Mucosa of stomach (tissue), 1 donor: ENCODE results near the gene TPM2.

Experiments
- H3K27me3 ChIP-seq: one replicate; pipeline ENCODE4 v1.7.0; 2013; ENCODE audit warnings: mild to moderate bottlenecking, low read length; ENCODE audit not compliant: control insufficient read depth, insufficient read depth
- H3K36me3 ChIP-seq: one replicate; pipeline ENCODE4 v1.7.0; 2013; ENCODE audit warnings: low read length; ENCODE audit not compliant: control insufficient read depth, insufficient read depth
- H3K4me1 ChIP-seq: one replicate; pipeline ENCODE4 v1.7.0; 2013; ENCODE audit warnings: mild to moderate bottlenecking, low read length; ENCODE audit not compliant: control insufficient read depth, insufficient read depth
- H3K4me3 ChIP-seq: one replicate; pipeline ENCODE4 v1.7.0; 2013; ENCODE audit warnings: low read length
- H3K9ac ChIP-seq: one replicate; pipeline ENCODE4 v1.7.0; 2013; ENCODE audit warnings: mild to moderate bottlenecking, low read length, moderate library complexity
- H3K9me3 ChIP-seq: one replicate; pipeline ENCODE4 v1.7.0; 2013; ENCODE audit warnings: mild to moderate bottlenecking, low read length, moderate library complexity; ENCODE audit not compliant: control insufficient read depth
- donor health status: Pancreatic carcinoma.

Gene TPM2

DNA sequence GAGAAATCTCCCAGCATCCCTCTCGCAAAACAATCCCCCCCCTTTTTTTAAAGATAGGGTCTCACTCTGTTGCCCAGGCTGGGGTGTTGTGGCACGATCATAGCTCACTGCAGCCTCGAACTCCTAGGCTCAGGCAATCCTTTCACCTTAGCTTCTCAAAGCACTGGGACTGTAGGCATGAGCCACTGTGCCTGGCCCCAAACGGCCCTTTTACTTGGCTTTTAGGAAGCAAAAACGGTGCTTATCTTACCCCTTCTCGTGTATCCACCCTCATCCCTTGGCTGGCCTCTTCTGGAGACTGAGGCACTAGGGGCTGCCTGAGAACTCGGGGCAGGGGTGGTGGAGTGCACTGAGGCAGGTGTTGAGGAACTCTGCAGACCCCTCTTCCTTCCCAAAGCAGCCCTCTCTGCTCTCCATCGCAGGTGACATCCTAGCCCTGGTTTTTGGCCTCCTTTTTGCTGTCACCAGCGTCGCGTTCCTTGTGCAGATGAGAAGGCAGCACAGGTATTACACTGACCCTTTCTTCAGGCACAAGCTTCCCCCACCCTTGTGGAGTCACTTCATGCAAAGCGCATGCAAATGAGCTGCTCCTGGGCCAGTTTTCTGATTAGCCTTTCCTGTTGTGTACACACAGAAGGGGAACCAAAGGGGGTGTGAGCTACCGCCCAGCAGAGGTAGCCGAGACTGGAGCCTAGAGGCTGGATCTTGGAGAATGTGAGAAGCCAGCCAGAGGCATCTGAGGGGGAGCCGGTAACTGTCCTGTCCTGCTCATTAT, 9.2 kb downstream of the TPM2 start:
- no peaks in the 10 kb centered on the region for H3K9me3 ChIP-seq
- H3K27me3 ChIP-seq, result no peaks in the 10 kb centered on the region
- no peak overlapping the region for H3K4me3 ChIP-seq
- H3K9ac ChIP-seq, result no peak overlapping the region
- H3K36me3 ChIP-seq, result peaks cover 3% of the 10 kb centered on the region
- H3K4me1 ChIP-seq, result peaks cover 20% of the 10 kb centered on the region

DNA sequence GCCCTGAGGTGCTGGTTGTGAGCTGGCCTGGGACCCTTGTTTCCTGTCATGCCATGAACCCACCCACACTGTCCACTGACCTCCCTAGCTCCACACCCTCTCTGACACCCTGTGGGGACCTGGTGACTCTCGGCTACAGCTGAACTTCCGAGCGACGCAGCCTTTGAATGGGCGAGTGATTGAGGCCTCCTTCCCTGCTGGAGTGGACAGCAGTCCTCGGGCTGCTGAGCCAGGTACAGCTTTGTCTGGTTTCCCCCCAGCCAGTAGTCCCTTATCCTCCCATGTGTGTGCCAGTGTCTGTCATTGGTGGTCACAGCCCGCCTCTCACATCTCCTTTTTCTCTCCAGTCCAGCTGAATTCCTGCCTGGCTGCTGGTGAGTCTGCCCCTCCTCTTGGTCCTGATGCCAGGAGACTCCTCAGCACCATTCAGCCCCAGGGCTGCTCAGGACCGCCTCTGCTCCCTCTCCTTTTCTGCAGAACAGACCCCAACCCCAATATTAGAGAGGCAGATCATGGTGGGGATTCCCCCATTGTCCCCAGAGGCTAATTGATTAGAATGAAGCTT, 9.9 kb downstream of the TPM2 start:
- H3K9me3 ChIP-seq, result no peaks in the 10 kb centered on the region
- H3K27me3 ChIP-seq, result no peaks in the 10 kb centered on the region
- peaks cover 3% of the 10 kb centered on the region for H3K36me3 ChIP-seq
- H3K4me1 ChIP-seq, result peaks cover 20% of the 10 kb centered on the region
- H3K4me3 ChIP-seq, result no peak overlapping the region
- H3K9ac ChIP-seq, result no peak overlapping the region

DNA sequence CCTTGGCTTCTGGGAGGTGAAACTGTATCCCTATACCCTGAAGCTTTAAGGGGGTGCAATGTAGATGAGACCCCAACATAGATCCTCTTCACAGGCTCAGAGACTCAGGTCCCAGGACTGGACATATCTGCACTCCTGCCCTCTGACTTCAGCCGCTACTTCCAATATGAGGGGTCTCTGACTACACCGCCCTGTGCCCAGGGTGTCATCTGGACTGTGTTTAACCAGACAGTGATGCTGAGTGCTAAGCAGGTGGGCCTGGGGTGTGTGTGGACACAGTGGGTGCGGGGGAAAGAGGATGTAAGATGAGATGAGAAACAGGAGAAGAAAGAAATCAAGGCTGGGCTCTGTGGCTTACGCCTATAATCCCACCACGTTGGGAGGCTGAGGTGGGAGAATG, 10.6 kb downstream of the TPM2 start:
- no peaks in the 10 kb centered on the region for H3K27me3 ChIP-seq
- H3K4me1 ChIP-seq, result peaks cover 24% of the 10 kb centered on the region

DNA sequence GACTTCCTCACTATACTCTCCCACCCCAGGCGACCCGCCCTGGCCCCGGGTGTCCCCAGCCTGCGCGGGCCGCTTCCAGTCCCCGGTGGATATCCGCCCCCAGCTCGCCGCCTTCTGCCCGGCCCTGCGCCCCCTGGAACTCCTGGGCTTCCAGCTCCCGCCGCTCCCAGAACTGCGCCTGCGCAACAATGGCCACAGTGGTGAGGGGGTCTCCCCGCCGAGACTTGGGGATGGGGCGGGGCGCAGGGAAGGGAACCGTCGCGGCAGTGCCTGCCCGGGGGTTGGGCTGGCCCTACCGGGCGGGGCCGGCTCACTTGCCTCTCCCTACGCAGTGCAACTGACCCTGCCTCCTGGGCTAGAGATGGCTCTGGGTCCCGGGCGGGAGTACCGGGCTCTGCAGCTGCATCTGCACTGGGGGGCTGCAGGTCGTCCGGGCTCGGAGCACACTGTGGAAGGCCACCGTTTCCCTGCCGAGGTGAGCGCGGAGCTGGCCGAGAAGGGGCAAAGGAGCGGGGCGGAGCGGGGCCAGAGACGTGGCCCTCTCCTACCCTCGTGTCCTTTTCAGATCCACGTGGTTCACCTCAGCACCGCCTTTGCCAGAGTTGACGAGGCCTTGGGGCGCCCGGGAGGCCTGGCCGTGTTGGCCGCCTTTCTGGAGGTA, 13.9 kb downstream of the TPM2 start:
- peak overlapping the region; percentile 75 for H3K9ac ChIP-seq

More for the DNA sequence above, 10.6 kb downstream of the TPM2 start:
- Histone ChIP-seq H3K9ac (no peak overlapping the region), H3K9me3 (no peaks in the 10 kb centered on the region), H3K4me3 (no peak overlapping the region), H3K36me3 (peaks cover 3% of the 10 kb centered on the region)

DNA sequence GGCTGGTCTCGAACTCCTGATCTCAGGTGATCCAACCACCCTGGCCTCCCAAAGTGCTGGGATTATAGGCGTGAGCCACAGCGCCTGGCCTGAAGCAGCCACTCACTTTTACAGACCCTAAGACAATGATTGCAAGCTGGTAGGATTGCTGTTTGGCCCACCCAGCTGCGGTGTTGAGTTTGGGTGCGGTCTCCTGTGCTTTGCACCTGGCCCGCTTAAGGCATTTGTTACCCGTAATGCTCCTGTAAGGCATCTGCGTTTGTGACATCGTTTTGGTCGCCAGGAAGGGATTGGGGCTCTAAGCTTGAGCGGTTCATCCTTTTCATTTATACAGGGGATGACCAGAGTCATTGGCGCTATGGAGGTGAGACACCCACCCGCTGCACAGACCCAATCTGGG, 14.5 kb downstream of the TPM2 start:
- Histone ChIP-seq H3K9me3 (no peaks in the 10 kb centered on the region), H3K36me3 (no peaks in the 10 kb centered on the region), H3K4me3 (peak overlapping the region; percentile 35), H3K4me1 (peaks cover 44% of the 10 kb centered on the region), H3K9ac (peak overlapping the region; percentile 75), H3K27me3 (no peaks in the 10 kb centered on the region)

More for the DNA sequence above, 13.9 kb downstream of the TPM2 start:
- no peaks in the 10 kb centered on the region for H3K27me3 ChIP-seq
- H3K9me3 ChIP-seq, result no peaks in the 10 kb centered on the region
- no peaks in the 10 kb centered on the region for H3K36me3 ChIP-seq
- H3K4me3 ChIP-seq, result peak overlapping the region; percentile 35
- peaks cover 47% of the 10 kb centered on the region for H3K4me1 ChIP-seq

DNA sequence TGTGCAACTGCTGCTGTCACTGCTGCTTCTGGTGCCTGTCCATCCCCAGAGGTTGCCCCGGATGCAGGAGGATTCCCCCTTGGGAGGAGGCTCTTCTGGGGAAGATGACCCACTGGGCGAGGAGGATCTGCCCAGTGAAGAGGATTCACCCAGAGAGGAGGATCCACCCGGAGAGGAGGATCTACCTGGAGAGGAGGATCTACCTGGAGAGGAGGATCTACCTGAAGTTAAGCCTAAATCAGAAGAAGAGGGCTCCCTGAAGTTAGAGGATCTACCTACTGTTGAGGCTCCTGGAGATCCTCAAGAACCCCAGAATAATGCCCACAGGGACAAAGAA, 15.7 kb downstream of the TPM2 start:
- Histone ChIP-seq H3K9ac (peak overlapping the region; percentile 71), H3K4me3 (peak overlapping the region; percentile 33), H3K9me3 (no peaks in the 10 kb centered on the region), H3K36me3 (no peaks in the 10 kb centered on the region), H3K4me1 (peaks cover 51% of the 10 kb centered on the region), H3K27me3 (no peaks in the 10 kb centered on the region)

DNA sequence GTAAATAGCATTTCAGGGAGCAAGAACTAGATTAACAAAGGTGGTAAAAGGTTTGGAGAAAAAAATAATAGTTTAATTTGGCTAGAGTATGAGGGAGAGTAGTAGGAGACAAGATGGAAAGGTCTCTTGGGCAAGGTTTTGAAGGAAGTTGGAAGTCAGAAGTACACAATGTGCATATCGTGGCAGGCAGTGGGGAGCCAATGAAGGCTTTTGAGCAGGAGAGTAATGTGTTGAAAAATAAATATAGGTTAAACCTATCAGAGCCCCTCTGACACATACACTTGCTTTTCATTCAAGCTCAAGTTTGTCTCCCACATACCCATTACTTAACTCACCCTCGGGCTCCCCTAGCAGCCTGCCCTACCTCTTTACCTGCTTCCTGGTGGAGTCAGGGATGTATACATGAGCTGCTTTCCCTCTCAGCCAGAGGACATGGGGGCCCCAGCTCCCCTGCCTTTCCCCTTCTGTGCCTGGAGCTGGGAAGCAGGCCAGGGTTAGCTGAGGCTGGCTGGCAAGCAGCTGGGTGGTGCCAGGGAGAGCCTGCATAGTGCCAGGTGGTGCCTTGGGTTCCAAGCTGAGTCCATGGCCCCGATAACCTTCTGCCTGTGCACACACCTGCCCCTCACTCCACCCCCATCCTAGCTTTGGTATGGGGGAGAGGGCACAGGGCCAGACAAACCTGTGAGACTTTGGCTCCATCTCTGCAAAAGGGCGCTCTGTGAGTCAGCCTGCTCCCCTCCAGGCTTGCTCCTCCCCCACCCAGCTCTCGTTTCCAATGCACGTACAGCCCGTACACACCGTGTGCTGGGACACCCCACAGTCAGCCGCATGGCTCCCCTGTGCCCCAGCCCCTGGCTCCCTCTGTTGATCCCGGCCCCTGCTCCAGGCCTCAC, 16.3 kb downstream of the TPM2 start, which contains the start of gene CA9:
Gene CA9 (plus strand): TSS at position 797 of the 893 bp plus-strand sequence. CDS start 32 bp downstream, at position 829.
- peak within 1 kb of the TSS; percentile 33 for H3K4me3 ChIP-seq
- H3K9me3 ChIP-seq, result no peaks in the 10 kb centered on the region
- peaks cover 58% of the 10 kb centered on the region for H3K4me1 ChIP-seq
- H3K36me3 ChIP-seq, result no peaks in the 10 kb centered on the region
- H3K27me3 ChIP-seq, result no peaks in the 10 kb centered on the region
- H3K9ac ChIP-seq, result peak within 1 kb of the TSS; percentile 71

DNA sequence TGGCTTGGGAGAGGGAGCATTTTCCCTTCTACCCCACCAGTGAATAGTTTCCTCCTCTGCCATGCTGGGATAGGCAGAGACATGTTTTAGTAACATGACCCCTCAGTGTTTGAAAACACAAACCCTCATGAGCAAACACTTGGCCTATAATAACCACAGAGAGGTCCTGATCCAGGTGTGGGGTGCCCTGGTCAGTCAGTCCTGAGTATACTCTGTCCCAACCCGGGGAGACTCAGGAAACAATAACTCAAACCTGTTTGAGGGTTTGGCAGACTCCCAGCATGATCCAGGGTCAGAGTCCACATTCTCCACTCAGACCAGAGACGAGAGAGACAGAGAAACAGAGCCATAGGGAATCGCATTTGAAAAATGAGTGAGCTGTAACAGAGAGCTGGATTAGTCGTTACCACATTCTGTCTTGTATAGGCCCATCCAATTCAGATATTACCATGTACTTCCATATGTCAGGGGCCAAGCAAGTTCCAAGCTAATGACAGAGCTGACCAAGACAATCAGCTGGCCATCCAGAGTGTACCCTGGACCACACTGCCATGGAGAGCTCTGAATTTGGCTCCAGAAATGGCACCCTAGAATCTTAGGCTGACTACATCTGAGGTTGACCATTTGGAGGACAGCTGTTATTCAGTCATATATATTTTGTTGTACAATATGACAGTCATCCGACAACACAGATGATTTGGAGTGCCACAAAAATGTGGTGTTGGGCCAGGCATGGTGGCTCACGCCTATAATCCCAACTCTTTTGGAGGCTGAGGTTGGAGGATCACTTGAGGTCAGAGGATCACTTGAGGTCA, 20.2 kb downstream of the TPM2 start:
- Histone ChIP-seq H3K9ac (peak overlapping the region; percentile 8), H3K4me1 (peaks cover 58% of the 10 kb centered on the region), H3K9me3 (no peaks in the 10 kb centered on the region), H3K36me3 (no peaks in the 10 kb centered on the region), H3K4me3 (no peak overlapping the region), H3K27me3 (no peaks in the 10 kb centered on the region)

DNA sequence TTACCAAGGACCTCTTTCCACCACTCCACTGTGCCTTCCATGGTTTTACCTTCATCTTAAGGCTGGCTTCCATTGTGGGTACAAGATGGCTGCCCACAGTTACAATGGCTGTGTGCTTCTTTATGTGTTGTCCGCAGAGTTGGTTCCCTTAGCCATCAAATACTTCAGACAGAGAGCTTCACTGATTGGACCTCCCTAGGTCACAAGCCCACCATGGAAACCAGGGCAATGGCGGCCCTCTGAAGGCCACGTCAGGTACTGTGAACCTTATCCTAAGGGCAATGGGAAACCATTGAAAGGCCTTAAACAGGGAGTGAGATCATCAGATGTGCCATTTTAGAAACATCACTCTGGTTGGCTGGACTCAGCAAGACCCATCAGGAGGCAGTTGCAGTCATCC, 21.8 kb downstream of the TPM2 start:
- no peak overlapping the region for H3K9ac ChIP-seq

DNA sequence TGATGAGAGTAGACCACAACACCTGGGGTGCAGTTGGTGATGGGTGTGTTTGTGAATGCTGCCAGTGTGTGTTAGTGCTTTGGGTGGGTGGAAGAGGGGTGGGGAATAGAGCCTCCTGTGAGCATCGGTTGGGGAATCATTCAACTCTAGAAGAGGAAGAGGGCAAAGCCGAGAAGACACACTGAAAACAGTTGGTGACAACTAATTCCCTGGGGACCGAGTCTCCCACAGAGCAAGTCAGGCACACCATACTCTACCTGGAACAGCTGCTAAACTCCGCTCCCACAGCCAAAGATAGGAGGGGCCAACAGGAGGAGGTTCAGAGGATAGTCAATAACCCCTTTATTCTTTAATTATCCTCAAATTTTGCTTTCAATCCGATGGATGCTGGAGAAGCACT, 23.2 kb downstream of the TPM2 start:
- Histone ChIP-seq H3K27me3 (no peaks in the 10 kb centered on the region), H3K9ac (no peak overlapping the region), H3K36me3 (no peaks in the 10 kb centered on the region), H3K4me1 (peaks cover 50% of the 10 kb centered on the region), H3K9me3 (no peaks in the 10 kb centered on the region), H3K4me3 (no peak overlapping the region)

More for the DNA sequence above, 21.8 kb downstream of the TPM2 start:
- Histone ChIP-seq H3K4me1 (peaks cover 51% of the 10 kb centered on the region), H3K27me3 (no peaks in the 10 kb centered on the region), H3K4me3 (no peak overlapping the region), H3K36me3 (no peaks in the 10 kb centered on the region), H3K9me3 (no peaks in the 10 kb centered on the region)

DNA sequence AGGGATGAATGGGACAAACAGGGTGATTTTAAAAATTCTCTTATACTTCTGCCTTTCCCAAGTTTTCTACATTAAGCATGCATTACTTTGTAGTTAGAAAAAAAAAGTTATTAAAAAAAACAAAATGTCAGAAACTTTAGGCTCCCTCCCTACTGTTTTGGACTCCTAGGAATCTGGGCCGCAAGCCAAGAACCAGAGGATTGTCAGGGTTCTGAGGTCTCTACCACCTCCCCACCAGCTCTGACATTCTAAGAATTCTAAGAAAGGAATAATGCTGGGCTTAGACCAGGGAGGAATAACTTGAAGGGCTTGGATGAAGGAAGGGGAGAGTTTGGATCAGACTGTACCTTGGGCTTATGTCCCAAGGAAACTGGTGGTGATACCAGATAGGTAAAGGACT, 23.7 kb downstream of the TPM2 start:
- H3K9me3 ChIP-seq, result no peaks in the 10 kb centered on the region
- H3K4me3 ChIP-seq, result no peak overlapping the region
- H3K27me3 ChIP-seq, result no peaks in the 10 kb centered on the region
- H3K4me1 ChIP-seq, result peaks cover 50% of the 10 kb centered on the region
- H3K36me3 ChIP-seq, result no peaks in the 10 kb centered on the region
- H3K9ac ChIP-seq, result no peak overlapping the region
